NCI-H2107 treated with DMSO at 0.1 percent for 48 hours (cell line): Measurements from ENCODE around the gene ETNK2.
A peak's percentile ranks its signal among the peaks of the same experiment; 100 is the strongest.

ENCODE experiments used
- DNase-seq: peaks from one replicate; lab custom pipeline; 2025; ENCODE audit not compliant: unreplicated experiment; lab: John Stamatoyannopoulos, UW

ETNK2 gene

GRCh38 chr1:204127597-204128242 lies 24.1 kb downstream of the ETNK2 start:
- DNase-seq: peak; percentile 60

DNA sequence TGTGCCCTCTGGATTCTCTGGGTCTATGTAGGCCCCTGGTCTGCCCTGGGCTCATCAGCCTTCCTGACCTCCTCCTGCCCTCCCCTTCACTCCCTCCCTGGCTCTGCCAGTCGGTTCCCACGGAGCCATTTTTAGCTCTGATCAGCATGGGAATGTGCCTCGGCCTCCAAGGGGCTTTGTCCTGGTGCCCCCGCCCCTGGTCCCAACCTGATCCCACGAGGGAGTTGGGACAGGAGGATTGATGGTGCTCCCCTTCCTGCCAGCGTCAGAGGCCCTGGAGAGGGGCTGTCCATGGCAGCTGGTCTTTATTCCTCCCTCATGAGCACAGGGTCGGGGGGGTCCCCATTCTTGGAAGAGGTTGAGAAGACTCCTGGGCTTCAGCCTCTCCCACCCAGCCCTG lies 24.9 kb downstream of the ETNK2 start:
- no peak for DNase-seq

DNA sequence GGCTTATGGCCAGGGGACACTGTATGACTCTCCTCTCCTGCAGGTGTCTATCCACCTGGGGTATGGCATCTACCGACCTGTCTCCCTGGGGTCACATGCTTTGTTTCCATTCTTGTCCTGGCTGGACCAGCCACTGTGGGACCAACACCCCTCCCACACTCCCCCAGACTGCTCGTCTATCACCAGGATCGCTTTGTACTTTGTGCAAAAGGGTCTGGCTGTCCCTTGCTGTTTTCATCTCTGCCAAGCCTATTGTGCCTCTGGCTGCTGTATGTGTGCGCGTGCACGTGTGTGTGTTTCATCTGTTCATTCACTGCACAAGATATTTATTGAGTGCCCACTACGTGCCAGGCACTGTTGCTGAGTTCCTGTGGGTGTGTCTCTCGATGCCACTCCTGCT lies 25.5 kb downstream of the ETNK2 start:
- no peak for DNase-seq

DNA sequence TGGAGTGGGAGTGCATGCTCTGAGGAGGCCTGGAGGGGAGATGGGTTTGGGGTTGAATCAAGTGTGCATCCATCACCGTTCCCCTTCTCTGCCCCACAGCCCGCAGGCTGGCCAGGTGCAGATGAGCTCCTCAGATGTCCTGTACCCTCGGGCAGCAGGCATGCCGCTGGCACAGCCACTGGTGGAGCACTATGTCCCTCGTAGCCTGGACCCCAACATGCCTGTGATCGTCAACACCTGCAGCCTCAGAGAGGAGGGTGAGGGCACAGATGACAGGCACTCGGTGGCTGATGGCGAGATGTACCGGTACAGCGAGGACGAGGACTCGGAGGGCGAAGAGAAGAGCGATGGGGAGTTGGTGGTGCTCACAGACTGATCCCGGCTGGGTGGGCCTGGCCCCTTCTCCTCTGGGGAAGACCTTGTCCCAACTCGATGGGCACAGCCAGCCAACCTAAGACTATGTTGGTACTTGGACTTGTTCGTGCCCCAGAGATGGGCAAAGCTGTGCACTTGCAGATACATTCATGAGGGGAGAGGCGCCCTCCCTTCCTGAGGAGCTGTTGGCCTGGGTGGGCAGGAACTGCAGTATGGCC lies 26.0 kb downstream of the ETNK2 start:
- no peak for DNase-seq

GRCh38 chr1:204124639-204125038 lies 27.2 kb downstream of the ETNK2 start:
- no peak for DNase-seq

DNA sequence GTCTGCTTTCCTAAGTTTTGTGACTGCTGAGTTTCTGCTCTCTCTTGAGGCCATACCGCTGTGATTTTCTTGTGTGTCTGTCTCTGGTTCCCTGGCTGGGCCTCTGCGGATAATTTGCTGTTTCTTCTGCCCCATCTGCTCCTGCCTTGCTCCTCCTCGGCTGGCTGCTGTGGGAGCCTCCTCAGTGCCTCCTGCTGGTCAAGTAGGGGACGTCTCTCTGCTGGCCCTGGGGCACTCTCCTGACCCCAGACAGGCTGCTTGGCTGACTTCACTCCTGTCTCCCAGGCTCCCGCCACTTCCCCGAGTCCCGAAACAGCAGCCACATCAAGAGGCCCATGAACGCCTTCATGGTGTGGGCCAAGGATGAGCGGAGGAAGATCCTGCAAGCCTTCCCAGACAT lies 28.5 kb downstream of the ETNK2 start:
- no peak for DNase-seq

- DNase-seq: no peak
Measured at GRCh38 chr1:204121840-204122555, 29.8 kb downstream of the ETNK2 start.

DNA sequence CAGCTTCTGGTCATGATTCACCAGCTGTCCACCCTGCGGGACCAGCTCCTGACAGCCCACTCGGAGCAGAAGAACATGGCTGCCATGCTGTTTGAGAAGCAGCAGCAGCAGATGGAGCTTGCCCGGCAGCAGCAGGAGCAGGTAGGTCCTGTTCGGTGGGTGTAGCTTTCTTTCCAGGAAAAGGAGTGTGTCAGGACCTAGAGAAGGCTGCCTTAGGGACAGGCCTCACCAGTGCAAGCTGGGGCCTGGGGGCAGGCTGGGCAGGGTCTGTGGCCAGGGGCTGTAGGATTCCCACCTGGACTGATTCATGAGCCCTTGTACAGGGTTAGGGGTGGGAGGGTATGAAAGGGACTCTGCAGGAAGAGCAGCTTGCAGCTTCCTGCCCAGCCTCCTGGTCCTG lies 35.3 kb downstream of the ETNK2 start:
- DNase-seq: no peak

- no peak for DNase-seq
Measured at GRCh38 chr1:204115116-204115515, 36.7 kb downstream of the ETNK2 start.

DNA sequence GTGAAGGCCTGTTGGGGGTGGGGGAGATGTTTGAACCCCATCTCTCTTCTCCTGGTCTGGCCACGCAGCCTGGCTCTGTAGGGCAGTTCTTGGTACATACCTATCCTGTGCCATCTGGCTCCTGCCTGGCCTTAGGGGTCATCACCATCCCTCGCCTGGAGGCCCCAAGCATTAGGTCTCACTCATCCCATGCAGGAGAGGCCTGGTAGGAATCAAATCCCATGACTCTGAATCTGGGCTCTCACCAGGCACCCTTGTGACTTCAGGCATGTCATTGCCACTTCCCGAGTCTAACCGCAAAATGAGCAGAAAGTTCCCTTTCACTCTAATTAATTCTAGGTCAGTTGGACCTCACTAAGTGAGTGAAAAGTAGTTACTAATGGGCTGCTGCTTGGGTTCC lies 37.2 kb downstream of the ETNK2 start:
- no peak for DNase-seq

DNA sequence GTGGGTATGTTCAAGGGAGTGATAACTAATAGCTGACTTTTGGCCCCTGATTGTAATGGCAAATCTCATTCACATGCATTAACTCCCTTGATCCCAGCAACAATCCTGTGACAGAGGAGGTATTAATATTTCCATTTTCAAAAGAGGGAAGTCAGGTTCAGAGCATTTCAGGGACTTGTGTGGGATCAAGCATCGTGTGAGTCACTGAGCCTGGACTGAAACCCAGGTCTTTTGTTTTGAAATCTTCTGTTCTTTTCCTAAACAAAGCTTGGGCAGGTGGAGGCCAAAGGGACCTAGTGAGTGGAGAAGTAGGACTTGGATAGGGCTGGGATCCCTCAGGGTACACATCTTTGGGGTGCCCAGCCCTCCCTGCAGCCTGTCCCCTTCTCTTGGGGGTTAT lies 37.9 kb downstream of the ETNK2 start:
- no peak for DNase-seq

- DNase-seq: no peak
Measured at GRCh38 chr1:204112876-204113730, 38.7 kb downstream of the ETNK2 start.

GRCh38 chr1:204110894-204111633 lies 40.8 kb downstream of the ETNK2 start:
- DNase-seq: peak; percentile 52

DNA sequence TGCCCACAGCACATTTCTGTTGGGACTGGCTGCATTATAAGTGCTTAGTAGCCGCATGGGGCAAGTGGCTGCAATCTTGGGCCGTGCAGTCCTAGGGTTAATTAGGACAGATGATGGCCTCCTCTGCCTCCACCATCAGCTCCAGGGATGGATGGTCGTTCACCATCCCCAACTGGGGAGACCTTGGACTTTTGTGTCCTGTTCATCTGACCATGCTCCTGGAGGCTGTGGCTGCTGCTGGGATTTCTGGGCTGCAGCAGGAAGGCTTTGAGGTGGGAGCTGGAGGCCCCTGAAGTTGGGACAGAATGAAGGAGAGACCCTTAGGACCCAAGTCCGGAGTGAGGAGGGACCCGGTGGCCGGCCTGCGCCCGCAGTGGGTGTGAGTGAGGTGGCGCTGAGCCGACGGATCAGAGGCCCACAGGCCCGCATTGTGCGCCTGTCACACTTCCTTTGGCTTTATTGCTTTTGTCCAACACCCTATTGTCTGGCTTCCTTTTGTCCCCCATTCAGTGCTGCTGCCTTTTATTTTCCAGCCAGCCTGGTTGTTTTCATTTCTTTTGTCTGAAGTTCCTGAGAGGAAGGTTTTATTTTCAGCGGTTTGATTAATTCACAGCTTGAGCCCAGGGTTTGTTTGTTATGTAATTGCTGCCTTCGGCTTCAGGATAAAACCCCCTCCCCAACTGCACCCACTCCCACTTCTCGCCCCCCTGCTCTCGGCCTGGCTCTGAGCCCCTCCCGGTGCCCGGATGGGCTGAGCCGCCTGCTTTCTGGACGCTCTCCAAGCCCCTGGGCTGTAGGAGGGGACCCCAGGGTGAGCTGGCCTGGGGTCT lies 43.3 kb downstream of the ETNK2 start:
- peak; percentile 94 for DNase-seq

GRCh38 chr1:204107892-204108291 lies 44.0 kb downstream of the ETNK2 start:
- DNase-seq: no peak

GRCh38 chr1:204106825-204107224 lies 45.0 kb downstream of the ETNK2 start:
- DNase-seq: no peak

DNA sequence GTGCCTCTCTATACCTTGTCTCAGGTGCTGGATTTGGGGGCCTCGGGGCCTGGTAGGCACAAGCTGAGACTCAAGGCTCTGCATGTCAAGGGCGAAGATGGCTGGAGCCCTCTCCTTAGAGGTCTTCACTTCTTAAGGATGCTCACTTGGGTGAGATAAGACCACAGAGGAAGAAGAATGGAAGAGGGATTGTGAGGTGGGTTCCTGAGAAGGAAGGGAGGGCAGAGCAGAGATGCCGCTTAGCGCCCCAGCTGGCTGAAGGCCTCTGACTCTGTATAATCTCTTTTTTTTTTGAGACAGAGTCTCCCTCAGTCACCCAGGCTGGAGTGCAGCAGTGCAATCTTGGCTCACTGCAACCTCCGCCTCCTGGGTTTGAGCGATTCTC lies 46.7 kb downstream of the ETNK2 start:
- no peak for DNase-seq

DNA sequence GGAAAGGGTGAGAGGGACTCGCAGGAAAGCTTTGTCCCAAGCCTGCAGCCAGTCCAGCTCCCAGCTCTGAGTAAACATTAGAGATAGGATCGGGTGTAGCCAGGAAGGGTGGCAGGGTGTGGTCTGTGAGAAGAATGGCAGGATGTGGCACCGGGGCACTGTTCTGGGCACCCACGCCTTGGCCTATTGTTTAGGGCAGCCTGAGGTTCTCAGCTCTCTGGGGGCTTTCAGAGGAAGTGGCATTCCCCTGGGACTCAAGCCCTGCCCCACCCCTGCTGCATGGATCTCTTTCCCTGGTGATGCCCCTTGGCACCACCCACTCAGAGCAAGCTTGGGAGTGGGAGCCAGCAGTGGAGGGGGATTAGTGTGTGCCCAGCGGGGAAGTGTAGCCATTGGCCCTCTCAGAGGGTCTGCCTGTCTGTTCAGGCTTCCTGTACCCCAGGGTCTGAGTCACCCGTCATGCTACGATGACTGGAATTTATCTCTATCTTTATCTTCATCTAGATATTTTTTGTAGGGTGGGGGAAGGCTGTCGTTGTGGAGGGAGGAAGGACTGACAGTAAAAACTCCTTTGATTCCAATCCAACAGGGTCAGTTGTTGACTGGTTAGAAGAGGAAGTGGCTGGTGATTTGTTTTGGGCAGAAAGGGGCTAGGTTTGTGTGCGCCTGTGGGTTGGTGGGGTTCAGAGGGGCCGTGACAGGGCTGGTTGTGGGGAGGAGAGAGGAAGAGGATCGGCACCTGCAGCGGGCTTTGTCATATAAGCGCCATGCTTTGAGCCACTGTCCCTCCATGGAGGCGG lies 47.3 kb downstream of the ETNK2 start:
- DNase-seq: no peak

- DNase-seq: no peak
Measured at GRCh38 chr1:204103431-204103741, 48.5 kb downstream of the ETNK2 start.
